Smooth muscle cell (in vitro differentiated cells): Measurements from ENCODE around the gene CDX1. TPM values are rescaled to one million over a fixed set of nuclear protein-coding genes. Genes with fewer than 3 reads are reported as not detected.
A peak's percentile ranks its signal among the peaks of the same experiment; 100 is the strongest.

Experiments
- DNase-seq: peaks from one replicate; lab custom pipeline; 2025; ENCODE audit not compliant: unreplicated experiment; lab: John Stamatoyannopoulos, UW
- H2AFZ ChIP-seq: fragments of 200-600 bp; sonication (generic); 2 replicates; pipeline ENCODE4 v1.6.0; 2016; ENCODE audit warnings: antibody characterized with exemption, low read depth, mild to moderate bottlenecking
- H3F3A ChIP-seq: fragments of 200-600 bp; sonication (generic); 2 replicates; pipeline ENCODE4 v1.6.0; 2017; ENCODE audit warnings: antibody characterized with exemption, low read depth
- H3K27ac ChIP-seq: fragments of 200-600 bp; sonication (generic); 2 replicates; pipeline ENCODE4 v1.5.1; 2016; ENCODE audit warnings: low read depth, mild to moderate bottlenecking
- H3K27me3 ChIP-seq: fragments of 200-600 bp; sonication (generic); 2 replicates; pipeline ENCODE4 v1.6.1; 2016; ENCODE audit warnings: low read depth, mild to moderate bottlenecking
- H3K36me3 ChIP-seq: fragments of 200-600 bp; sonication (generic); 2 replicates; pipeline ENCODE4 v1.5.1; 2016; ENCODE audit warnings: low read depth
- H3K4me1 ChIP-seq: fragments of 200-600 bp; sonication (generic); 2 replicates; pipeline ENCODE4 v1.5.1; 2016; ENCODE audit warnings: low read depth
- H3K4me2 ChIP-seq: fragments of 200-600 bp; sonication (generic); 2 replicates; pipeline ENCODE4 v1.6.0; 2016; ENCODE audit warnings: mild to moderate bottlenecking
- H3K4me3 ChIP-seq: fragments of 200-600 bp; sonication (generic); 2 replicates; pipeline ENCODE4 v1.5.1; 2016; ENCODE audit warnings: mild to moderate bottlenecking
- H3K79me2 ChIP-seq: fragments of 200-600 bp; sonication (generic); 2 replicates; pipeline ENCODE4 v1.6.0; 2016; ENCODE audit warnings: low read depth, mild to moderate bottlenecking
- H3K9ac ChIP-seq: fragments of 200-600 bp; sonication (generic); 2 replicates; pipeline ENCODE4 v1.6.0; 2016; ENCODE audit warnings: low read depth
- H3K9me3 ChIP-seq: fragments of 200-600 bp; sonication (generic); replicated peaks from 2 replicates; pipeline ENCODE4 v1.5.1; 2016; ENCODE audit warnings: low read depth
- H4K20me1 ChIP-seq: fragments of 200-600 bp; sonication (generic); 2 replicates; pipeline ENCODE4 v1.6.0; 2016; ENCODE audit warnings: low read depth
- CTCF ChIP-seq: fragments of 200-600 bp; sonication (generic); IDR thresholded peaks from 2 replicates; pipeline ENCODE4 v1.5.1; 2017; ENCODE audit warnings: borderline replicate concordance, mild to moderate bottlenecking, antibody characterized with exemption; ENCODE audit not compliant: insufficient read depth, poor library complexity, severe bottlenecking
- WGBS: methylation state at CpG from one replicate; pipeline ENCODE4 v1.1.7; 2016; ENCODE audit warnings: low lambda C conversion rate; 5-methylcytosine and 5-hydroxymethylcytosine counted together
- polyA plus RNA-seq: library from polyadenylated mRNA; unstranded; fragments of >200 nt; fragmentation: Nextera tagmentation; extraction: Ambion mirVana; gene quantifications from 2 replicates; pipeline ENCODE4 v1.2.1, GENCODE V29; 2016
- total RNA-seq: library from RNA; depleted of rRNA; stranded (reverse); fragments of >200 nt; gene quantifications from 2 replicates; pipeline ENCODE4 v1.2.3, GENCODE V29; 2014

The CDX1 gene
- total and polyA plus RNA-seq, 2 experiments from 2014 or later = 1.4 to 5.0 TPM

GRCh38 chr5:150160448-150161081 is 6.0 kb upstream of the CDX1 start:
- peaks cover 13% of the 10 kb centered on the region for H3F3A ChIP-seq
- peak overlapping the region; percentile 16 for H3K4me2 ChIP-seq
- no peaks in the 10 kb centered on the region for H4K20me1 ChIP-seq
- H3K4me1 ChIP-seq = peaks cover 3% of the 10 kb centered on the region
- H3K27me3 ChIP-seq = no peaks in the 10 kb centered on the region
- no peaks in the 10 kb centered on the region for H3K36me3 ChIP-seq
- peak overlapping the region; percentile 100 for H3K27ac ChIP-seq
- peak overlapping the region; percentile 82 for H3K9ac ChIP-seq
- WGBS = 35% methylated on average over 5 of the region's 5 CpGs
- H2AFZ ChIP-seq = no peak overlapping the region
- no peak for DNase-seq
- no peak overlapping the region for H3K4me3 ChIP-seq
- no peaks in the 10 kb centered on the region for H3K9me3 ChIP-seq
- H3K79me2 ChIP-seq = no peaks in the 10 kb centered on the region
- no peak for TF ChIP-seq CTCF

- Histone ChIP-seq H3K79me2 (no peaks in the 10 kb centered on the region), H3K36me3 (no peaks in the 10 kb centered on the region), H3K9me3 (no peaks in the 10 kb centered on the region), H3K27me3 (peaks cover 9% of the 10 kb centered on the region), H3K4me3 (no peak overlapping the region), H3F3A (peaks cover 13% of the 10 kb centered on the region), H3K4me2 (no peak overlapping the region), H4K20me1 (no peaks in the 10 kb centered on the region), H3K4me1 (peaks cover 3% of the 10 kb centered on the region), H3K27ac (peak overlapping the region; percentile 100), H2AFZ (no peak overlapping the region), H3K9ac (no peak overlapping the region)
- peak; percentile 89 for TF ChIP-seq CTCF
- WGBS = 24% methylated on average over 14 of the region's 14 CpGs
- DNase-seq = peak; percentile 73
Measured at GRCh38 chr5:150161242-150162141, 5.1 kb upstream of the CDX1 start.

GRCh38 chr5:150162142-150162513 is 4.5 kb upstream of the CDX1 start:
- peaks cover 15% of the 10 kb centered on the region for H3K27me3 ChIP-seq
- TF ChIP-seq CTCF = no peak
- H3K27ac ChIP-seq = peak overlapping the region; percentile 32
- H3K4me1 ChIP-seq = peaks cover 3% of the 10 kb centered on the region
- H4K20me1 ChIP-seq = no peaks in the 10 kb centered on the region
- H3K4me3 ChIP-seq = no peak overlapping the region
- no peak overlapping the region for H3K9ac ChIP-seq
- H3K9me3 ChIP-seq = no peaks in the 10 kb centered on the region
- H3K36me3 ChIP-seq = no peaks in the 10 kb centered on the region
- H3F3A ChIP-seq = peaks cover 13% of the 10 kb centered on the region
- WGBS = 53% methylated on average over 3 of the region's 3 CpGs
- H2AFZ ChIP-seq = no peak overlapping the region
- H3K4me2 ChIP-seq = no peak overlapping the region
- H3K79me2 ChIP-seq = no peaks in the 10 kb centered on the region
- no peak for DNase-seq
